Endothelial cell of umbilical vein (primary cell): ENCODE measurements around the gene ENGASE. TPM values are rescaled to one million over a fixed set of nuclear protein-coding genes. Genes with fewer than 3 reads are reported as not detected.

Experiments
- BruUV-seq: library from RNA; stranded (reverse); fragments of 400-500 nt; replicated peaks from 2 replicates; lab custom pipeline; 2021; lab: Mats Ljungman, UMichigan
- CTCF ChIA-PET: fragments of 300-600, 350-600 bp; sonication (Branson Sonifier 250); formaldehyde crosslinking; loops from one replicate; lab custom pipeline; 2021; ENCODE audit warnings: antibody characterized with exemption, inconsistent platforms; lab: Charles Lee
- POLR2A ChIA-PET: fragments of 300-600, 350-600 bp; sonication (Branson Sonifier 250); formaldehyde crosslinking; loops from one replicate; lab custom pipeline; 2021; ENCODE audit warnings: antibody characterized with exemption, inconsistent platforms; lab: Charles Lee
- DNase-seq: peaks from one replicate; pipeline ENCODE4 v3.0.0-alpha.2; 2011; ENCODE audit warnings: low read depth, low spot score
- FAIRE-seq: peaks from 2 replicates; lab custom pipeline; 2011; peaks lifted over from hg19 to GRCh38; lab: Jason Lieb, UNC
- H2AFZ ChIP-seq: 2 replicates; pipeline ENCODE4 v1.6.0; 2012; ENCODE audit warnings: low read depth, low read length, control low read depth, inconsistent platforms
- H3K27ac ChIP-seq: 2 replicates; pipeline ENCODE4 v1.5.1; 2011; ENCODE audit warnings: low read depth, mild to moderate bottlenecking, control low read depth, low read length, moderate library complexity; ENCODE audit not compliant: insufficient read depth
- H3K27me3 ChIP-seq, 2 experiments: 2 replicates each; pipeline versions ENCODE4 v1.6.0 to v1.6.1; 2011; ENCODE audit warnings: low read length in 2 of 2, mixed read lengths in 1 of 2; ENCODE audit not compliant: control insufficient read depth in 2 of 2, insufficient read depth in 2 of 2
- H3K36me3 ChIP-seq, 2 experiments: 2 replicates in 1 of 2; 3 replicates in 1 of 2; pipeline ENCODE4 v1.5.1; 2011; ENCODE audit warnings: low read length in 2 of 2, mild to moderate bottlenecking in 1 of 2, moderate library complexity in 1 of 2; ENCODE audit not compliant: control insufficient read depth in 2 of 2, insufficient read depth in 2 of 2; ENCODE audit errors: extremely low read depth in 1 of 2
- H3K4me1 ChIP-seq: 3 replicates; pipeline ENCODE4 v1.5.1; 2011; ENCODE audit warnings: mild to moderate bottlenecking, low read length; ENCODE audit not compliant: control insufficient read depth, insufficient read depth; ENCODE audit errors: extremely low read depth
- H3K4me2 ChIP-seq: 2 replicates; pipeline ENCODE4 v1.6.1; 2011; ENCODE audit warnings: low read length, control low read depth, mixed read lengths; ENCODE audit not compliant: insufficient read depth
- H3K4me3 ChIP-seq, 3 experiments: fragments of 200-600 bp in 1 of 3; sonication (generic), shearing (Covaris generic) in 1 of 3; replicated peaks in 1 of 3; 2 replicates each; pipeline ENCODE4 v1.5.1; 2011 to 2016; ENCODE audit warnings: control low read depth in 3 of 3, low read length in 3 of 3, mild to moderate bottlenecking in 2 of 3, inconsistent platforms in 1 of 3, low read depth in 1 of 3, moderate library complexity in 1 of 3; ENCODE audit not compliant: insufficient read depth in 1 of 3
- H3K79me2 ChIP-seq: 2 replicates; pipeline ENCODE4 v1.6.0; 2012; ENCODE audit warnings: low read length, inconsistent platforms; ENCODE audit not compliant: control insufficient read depth, insufficient read depth
- H3K9ac ChIP-seq: replicated peaks from 2 replicates; pipeline ENCODE3; 2011; ENCODE audit warnings: low read length, control low read depth; ENCODE audit not compliant: insufficient read depth; ENCODE audit errors: extremely low read depth
- H3K9me1 ChIP-seq: replicated peaks from 3 replicates; pipeline ENCODE4 v1.6.0; 2011; ENCODE audit warnings: mild to moderate bottlenecking, low read length; ENCODE audit not compliant: control insufficient read depth, insufficient read depth; ENCODE audit errors: extremely low read depth
- H3K9me3 ChIP-seq: replicated peaks from 2 replicates; pipeline ENCODE4 v1.5.1; 2012; ENCODE audit warnings: low read length, inconsistent platforms; ENCODE audit not compliant: control insufficient read depth, insufficient read depth
- H4K20me1 ChIP-seq: replicated peaks from 2 replicates; pipeline ENCODE3; 2011; ENCODE audit warnings: mild to moderate bottlenecking, low read length; ENCODE audit not compliant: control insufficient read depth, insufficient read depth; ENCODE audit errors: extremely low read depth
- MYC ChIP-seq: IDR thresholded peaks from one replicate; pipeline ENCODE4 v1.6.1; 2011; ENCODE audit warnings: mild to moderate bottlenecking, low read depth, low read length
- POLR2A ChIP-seq: IDR thresholded peaks from 2 replicates; pipeline ENCODE4 v1.6.1; 2012; ENCODE audit warnings: low read depth, mild to moderate bottlenecking, control low read depth, low read length
- dilution Hi-C: fragments of 300-500 bp; cut with MboI; formaldehyde crosslinking; loops from one replicate; pipeline ENCODE4 v1.15.0; 2019; ENCODE audit warnings: low sequenced_read_pairs; ENCODE audit not compliant: extremely low pct_ligation_motif_present
- intact Hi-C: fragments of 100-400 bp; cut with micrococcal nuclease; formaldehyde crosslinking; loops from one replicate; pipeline ENCODE4 v1.10.0; 2022
- polyA plus RNA-seq, 4 experiments: library from polyadenylated mRNA; depleted of rRNA in 3 of 4; stranded (reverse) in 3 of 4; unstranded in 1 of 4; fragments of >200 nt; gene quantifications; 2 replicates each; pipeline versions ENCODE4 v1.2.1 to v1.2.3, GENCODE V29; 2011 to 2012; ENCODE audit warnings: missing spikeins in 1 of 4
- total RNA-seq: library from RNA; stranded (reverse); gene quantifications from 2 replicates; pipeline ENCODE4 v1.2.3, GENCODE V29; 2021
- TF ChIP-seq, protein P1 (sequence below), 2 donors: IDR thresholded peaks; 1 replicate in 1 of 2; 2 replicates in 1 of 2; pipeline ENCODE4 v1.5.1; 2011; ENCODE audit warnings: low read length in 2 of 2, mild to moderate bottlenecking in 2 of 2, moderate library complexity in 2 of 2, control low read depth in 1 of 2, inconsistent platforms in 1 of 2, low read depth in 1 of 2; ENCODE audit not compliant: insufficient read depth in 1 of 2; ENCODE audit errors: extremely low read depth in 1 of 2

ENGASE gene
- total and polyA plus RNA-seq, 2 donors (not counting 3 experiments of a cell fraction or from before 2014, with no cell fraction given): 13.7 to 20.8 TPM

DNA sequence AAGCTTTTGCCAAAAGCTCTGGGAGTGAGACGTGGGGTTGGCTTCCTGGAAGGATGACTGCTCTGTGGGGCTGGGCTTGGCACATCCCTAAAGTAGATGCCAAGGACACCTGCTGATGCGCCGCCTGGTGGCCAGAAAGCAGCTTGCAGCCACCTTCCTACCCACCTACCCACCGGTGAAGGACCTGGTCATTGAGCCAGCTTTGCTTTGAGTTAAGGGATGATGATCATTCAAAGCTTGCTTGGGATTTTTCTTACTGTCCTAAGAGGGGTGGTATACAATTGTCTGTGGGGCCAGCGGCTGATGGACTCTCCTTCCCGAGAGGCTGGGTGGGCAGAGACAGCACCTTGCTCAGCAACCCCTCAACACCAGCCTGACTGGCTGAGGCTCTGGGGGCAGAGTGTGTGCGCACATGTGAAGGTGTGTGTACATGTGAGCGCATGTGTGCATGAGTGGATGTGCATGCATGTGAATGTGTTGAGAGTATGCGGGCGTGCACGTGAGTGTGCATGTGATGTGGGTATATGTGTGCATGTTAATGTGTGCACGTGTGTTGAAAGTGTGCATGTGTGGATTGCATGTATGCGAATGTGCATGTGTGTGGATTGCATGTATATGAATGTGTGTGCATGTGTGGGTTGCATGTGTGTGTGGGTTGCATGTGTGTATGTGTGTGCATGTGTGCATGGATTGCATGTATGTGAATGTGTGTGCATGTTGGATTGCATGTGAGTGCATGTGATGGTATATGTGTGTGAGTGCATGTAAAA is 32.0 kb upstream of the ENGASE start:
- no peaks in the 10 kb centered on the region for H4K20me1 ChIP-seq
- no peaks in the 10 kb centered on the region for H3K27me3 ChIP-seq
- no peaks in the 10 kb centered on the region for H3K4me1 ChIP-seq
- DNase-seq (no peak), FAIRE-seq (peak; percentile 87)
- CTCF ChIA-PET: interaction anchor here (0.6 to 8.6 kb wide), 16 partner anchors 10 to 350 kb away, joined by 3 to 91 read pairs (median 8); partner anchors contain the start of genes CANT1 and ENGASE
- POLR2A ChIA-PET: no interaction called here
- dilution Hi-C loops (no loop called here), intact Hi-C loops (loop anchor here (1.0 to 2.0 kb wide), 3 partner anchors 23 to 56 kb away; no protein-coding TSS in a partner anchor)
- H3K9me1 ChIP-seq: no peaks in the 10 kb centered on the region
- no peak overlapping the region for H3K9ac ChIP-seq
- H3K4me3 ChIP-seq: no peak overlapping the region
- H3K4me2 ChIP-seq: no peak overlapping the region
- H3K36me3 ChIP-seq: no peaks in the 10 kb centered on the region
- no peaks in the 10 kb centered on the region for H3K79me2 ChIP-seq
- BruUV-seq: no TSS peak
- no peaks in the 10 kb centered on the region for H3K9me3 ChIP-seq
- no peak overlapping the region for H3K27ac ChIP-seq
- TF ChIP-seq POLR2A: no peak
- no peak for TF ChIP-seq MYC
- TF ChIP-seq, protein P1, sequence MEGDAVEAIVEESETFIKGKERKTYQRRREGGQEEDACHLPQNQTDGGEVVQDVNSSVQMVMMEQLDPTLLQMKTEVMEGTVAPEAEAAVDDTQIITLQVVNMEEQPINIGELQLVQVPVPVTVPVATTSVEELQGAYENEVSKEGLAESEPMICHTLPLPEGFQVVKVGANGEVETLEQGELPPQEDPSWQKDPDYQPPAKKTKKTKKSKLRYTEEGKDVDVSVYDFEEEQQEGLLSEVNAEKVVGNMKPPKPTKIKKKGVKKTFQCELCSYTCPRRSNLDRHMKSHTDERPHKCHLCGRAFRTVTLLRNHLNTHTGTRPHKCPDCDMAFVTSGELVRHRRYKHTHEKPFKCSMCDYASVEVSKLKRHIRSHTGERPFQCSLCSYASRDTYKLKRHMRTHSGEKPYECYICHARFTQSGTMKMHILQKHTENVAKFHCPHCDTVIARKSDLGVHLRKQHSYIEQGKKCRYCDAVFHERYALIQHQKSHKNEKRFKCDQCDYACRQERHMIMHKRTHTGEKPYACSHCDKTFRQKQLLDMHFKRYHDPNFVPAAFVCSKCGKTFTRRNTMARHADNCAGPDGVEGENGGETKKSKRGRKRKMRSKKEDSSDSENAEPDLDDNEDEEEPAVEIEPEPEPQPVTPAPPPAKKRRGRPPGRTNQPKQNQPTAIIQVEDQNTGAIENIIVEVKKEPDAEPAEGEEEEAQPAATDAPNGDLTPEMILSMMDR (IDR thresholded peaks at IDR 0.05; ENCODE audit: extremely low read depth in 1 of 2, insufficient read depth in 1 of 2, low read depth in 1 of 2, low read length in 2 of 2): peak; percentile 75 to 90
- H2AFZ ChIP-seq: no peak overlapping the region
